Activated B cell treated with CpG ODN at 0.5 μM for 24 hours (primary cell): ENCODE data around the gene SRM. TPM values are rescaled to one million over a fixed set of nuclear protein-coding genes. Genes with fewer than 3 reads are reported as not detected.
A peak's percentile ranks its signal among the peaks of the same experiment; 100 is the strongest.
"Not testable (repeated sequence)": the region's sequence is repeated elsewhere in the genome, so short reads cannot be mapped to it uniquely, and the experiment has no call there.

ENCODE experiments used
- ATAC-seq: fragments of 200-7000 bp; cut with Tn5 transposase; one replicate; pipeline ENCODE4 v1.10.0; 2021; ENCODE audit warnings: low read depth, mild to moderate bottlenecking, moderate library complexity
- CTCF ChIA-PET: fragments of 350-600 bp; sonication (Branson Sonifier 250); formaldehyde crosslinking; loops from one replicate; lab custom pipeline; 2021; ENCODE audit warnings: antibody characterized with exemption; lab: Charles Lee
- POLR2A ChIA-PET: fragments of 350-600 bp; sonication (Branson Sonifier 250); formaldehyde crosslinking; loops from one replicate; lab custom pipeline; 2021; ENCODE audit warnings: antibody characterized with exemption; lab: Charles Lee
- DNase-seq: peaks from one replicate; pipeline ENCODE4 v3.0.0; 2022
- H3K27ac Mint-ChIP-seq: one replicate; pipeline ENCODE4 v1.8.0; 2020; ENCODE audit warnings: mixed read lengths
- H3K27me3 Mint-ChIP-seq: one replicate; pipeline ENCODE4 v1.8.0; 2021; ENCODE audit warnings: mixed read lengths
- H3K36me3 Mint-ChIP-seq: one replicate; pipeline ENCODE4 v1.8.0; 2021; ENCODE audit warnings: low read depth, mixed read lengths
- H3K4me1 Mint-ChIP-seq: one replicate; pipeline ENCODE4 v1.8.0; 2021; ENCODE audit warnings: mixed read lengths
- H3K4me3 Mint-ChIP-seq: one replicate; pipeline ENCODE4 v1.8.0; 2020; ENCODE audit warnings: mild to moderate bottlenecking, mixed read lengths
- H3K9me3 Mint-ChIP-seq: one replicate; pipeline ENCODE4 v1.8.0; 2020; ENCODE audit warnings: mixed read lengths
- CTCF ChIP-seq: fragments of 200-600 bp; IDR thresholded peaks from one replicate; pipeline ENCODE4 v1.8.0; 2022; ENCODE audit warnings: antibody characterized with exemption, mild to moderate bottlenecking
- intact Hi-C: fragments of 100-400 bp; cut with micrococcal nuclease; formaldehyde crosslinking; loops from one replicate; pipeline ENCODE4 v1.15.1; 2024
- total RNA-seq: library from RNA; stranded (reverse); gene quantifications from 2 replicates; pipeline ENCODE4 v1.2.3, GENCODE V29; 2022

SRM gene
- total RNA-seq, 1 donor from 2014 or later, result 106 TPM

- H3K4me1 Mint-ChIP-seq, result peaks cover 20% of the 10 kb centered on the region
- ChIA-PET CTCF (no interaction called here), POLR2A (no interaction called here)
- no peak overlapping the region for H3K4me3 Mint-ChIP-seq
- no peak overlapping the region for H3K27ac Mint-ChIP-seq
- DNase-seq (no peak), ATAC-seq (no peak)
- peaks cover 24% of the 10 kb centered on the region for H3K36me3 Mint-ChIP-seq
- intact Hi-C loops, result no loop called here
- H3K9me3 Mint-ChIP-seq, result no peaks in the 10 kb centered on the region
- H3K27me3 Mint-ChIP-seq, result no peaks in the 10 kb centered on the region
- TF ChIP-seq CTCF, result no peak
Measured at GRCh38 chr1:11054181-11054580, 5.6 kb downstream of the SRM start.

- TF ChIP-seq CTCF, result no peak
- Mint-ChIP-seq H3K4me1 (peaks cover 16% of the 10 kb centered on the region), H3K27me3 (no peaks in the 10 kb centered on the region), H3K4me3 (no peak overlapping the region), H3K36me3 (peaks cover 24% of the 10 kb centered on the region), H3K27ac (no peak overlapping the region), H3K9me3 (no peaks in the 10 kb centered on the region)
- DNase-seq, result no peak
- ChIA-PET CTCF (no interaction called here), POLR2A (no interaction called here)
- peak; percentile 21 for ATAC-seq
- intact Hi-C loops, result no loop called here
Measured at GRCh38 chr1:11053758-11054137, 6.1 kb downstream of the SRM start.

- ChIA-PET CTCF (no interaction called here), POLR2A (no interaction called here)
- ATAC-seq (no peak), DNase-seq (no peak)
- Mint-ChIP-seq H3K27me3 (no peaks in the 10 kb centered on the region), H3K9me3 (no peaks in the 10 kb centered on the region), H3K27ac (no peak overlapping the region), H3K36me3 (peaks cover 22% of the 10 kb centered on the region), H3K4me3 (no peak overlapping the region), H3K4me1 (peaks cover 12% of the 10 kb centered on the region)
- no peak for TF ChIP-seq CTCF
- intact Hi-C loops, result no loop called here
Measured at GRCh38 chr1:11052839-11053757, 6.7 kb downstream of the SRM start.

DNA sequence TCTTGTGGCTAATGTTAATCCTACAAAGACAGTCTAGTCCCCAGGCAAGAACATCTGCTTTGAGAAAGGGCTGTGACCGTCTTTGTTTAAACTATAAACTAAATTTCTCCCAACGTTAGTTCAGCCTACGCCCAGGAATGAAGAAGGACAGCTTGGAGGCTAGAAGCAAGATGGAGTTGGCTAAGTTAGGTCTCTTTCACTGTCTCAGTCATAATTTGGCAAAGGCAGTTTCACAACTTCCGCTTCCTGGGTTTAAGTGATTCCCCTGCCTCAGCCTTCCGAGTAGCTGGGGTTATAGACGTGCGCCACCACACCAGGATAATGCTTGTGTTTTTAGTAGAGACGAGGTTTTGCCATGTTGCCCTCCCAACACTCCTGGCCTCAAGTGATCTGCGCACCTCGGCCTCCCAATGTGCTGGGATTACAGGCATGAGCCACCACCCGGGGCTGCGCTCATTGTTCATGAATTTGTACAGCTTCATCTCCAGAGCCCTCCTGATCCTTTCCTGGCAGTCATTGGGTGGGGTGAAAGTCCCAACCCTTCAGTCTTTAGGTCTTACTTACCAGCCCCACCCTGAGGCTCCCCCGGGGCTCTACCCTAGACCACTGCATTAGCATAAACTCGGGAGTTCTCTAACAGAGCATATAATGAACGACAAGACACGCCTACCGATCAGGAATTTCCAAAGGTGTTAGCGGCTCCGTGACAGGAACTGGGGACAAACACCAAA lies 7.9 kb downstream of the SRM start:
- peaks cover 12% of the 10 kb centered on the region for H3K4me1 Mint-ChIP-seq
- H3K4me3 Mint-ChIP-seq, result no peak overlapping the region
- peak; percentile 21 for ATAC-seq
- intact Hi-C loops, result no loop called here
- ChIA-PET CTCF (interaction anchor here (0.8 kb wide), 1 partner anchor 14 kb away, joined by 3 read pairs; no protein-coding TSS in a partner anchor), POLR2A (interaction anchor here (1.5 to 1.9 kb wide), 2 partner anchors 8 to 47 kb away, joined by 4 read pairs; partner anchors contain the start of genes EXOSC10 and SRM)
- H3K9me3 Mint-ChIP-seq, result no peaks in the 10 kb centered on the region
- DNase-seq, result no peak
- peaks cover 13% of the 10 kb centered on the region for H3K36me3 Mint-ChIP-seq
- no peak overlapping the region for H3K27ac Mint-ChIP-seq
- no peak for TF ChIP-seq CTCF
- no peaks in the 10 kb centered on the region for H3K27me3 Mint-ChIP-seq

- H3K36me3 Mint-ChIP-seq, H3K27me3 Mint-ChIP-seq, H3K27ac Mint-ChIP-seq, ATAC-seq, H3K4me3 Mint-ChIP-seq, H3K9me3 Mint-ChIP-seq, DNase-seq, intact Hi-C loops: not testable (repeated sequence)
- ChIA-PET POLR2A (interaction anchor here (1.5 to 1.9 kb wide), 2 partner anchors 9 to 48 kb away, joined by 4 read pairs; partner anchors contain the start of genes EXOSC10 and SRM), CTCF (interaction anchor here (0.8 kb wide), 1 partner anchor 14 kb away, joined by 3 read pairs; no protein-coding TSS in a partner anchor)
- peaks cover 12% of the 10 kb centered on the region for H3K4me1 Mint-ChIP-seq
Measured at GRCh38 chr1:11051121-11051520, 8.7 kb downstream of the SRM start.
